Astrocyte (in vitro differentiated cells and primary cell): ENCODE measurements around the gene HS6ST3. TPM values are rescaled to one million over a fixed set of nuclear protein-coding genes. Genes with fewer than 3 reads are reported as not detected.
A peak's percentile ranks its signal among the peaks of the same experiment; 100 is the strongest.

Experiments used
- DNase-seq: peaks from one replicate; pipeline ENCODE4 v3.0.0-alpha.2; 2010; ENCODE audit warnings: low read depth
- FAIRE-seq: peaks from 2 replicates; lab custom pipeline; 2011; peaks lifted over from hg19 to GRCh38; lab: Jason Lieb, UNC
- H2AFZ ChIP-seq: 2 replicates; pipeline ENCODE4 v1.6.0; 2012; ENCODE audit warnings: low read depth, low read length, inconsistent platforms
- H3K27ac ChIP-seq: 2 replicates; pipeline ENCODE4 v1.5.1; 2011; ENCODE audit warnings: low read depth, low read length, inconsistent platforms
- H3K27me3 ChIP-seq: 2 replicates; pipeline ENCODE4 v1.6.0; 2011; ENCODE audit warnings: low read length, inconsistent platforms; ENCODE audit not compliant: insufficient read depth
- H3K36me3 ChIP-seq: 2 replicates; pipeline ENCODE4 v1.5.1; 2011; ENCODE audit warnings: low read length, inconsistent platforms; ENCODE audit not compliant: insufficient read depth
- H3K4me1 ChIP-seq: 2 replicates; pipeline ENCODE4 v1.5.1; 2011; ENCODE audit warnings: low read length, inconsistent platforms; ENCODE audit not compliant: insufficient read depth
- H3K4me2 ChIP-seq: 2 replicates; pipeline ENCODE4 v1.6.0; 2012; ENCODE audit warnings: low read length, inconsistent platforms
- H3K4me3 ChIP-seq: 2 replicates; pipeline ENCODE4 v1.5.1; 2011; ENCODE audit warnings: low read depth, mild to moderate bottlenecking, low read length, inconsistent platforms; ENCODE audit not compliant: insufficient read depth
- H3K79me2 ChIP-seq: 2 replicates; pipeline ENCODE4 v1.6.0; 2012; ENCODE audit warnings: mild to moderate bottlenecking, low read length, inconsistent platforms; ENCODE audit not compliant: insufficient read depth
- H3K9ac ChIP-seq: 2 replicates; pipeline ENCODE4 v1.6.0; 2012; ENCODE audit warnings: mild to moderate bottlenecking, low read length, inconsistent platforms
- H3K9me3 ChIP-seq: 2 replicates; pipeline ENCODE4 v1.5.1; 2012; ENCODE audit warnings: low read depth, mild to moderate bottlenecking, low read length, inconsistent platforms; ENCODE audit not compliant: insufficient read depth
- H4K20me1 ChIP-seq: 2 replicates; pipeline ENCODE4 v1.6.0; 2012; ENCODE audit warnings: low read length, inconsistent platforms; ENCODE audit not compliant: insufficient read depth
- H3K27ac Mint-ChIP-seq: one replicate; pipeline ENCODE4 v1.8.0; 2021; ENCODE audit warnings: mild to moderate bottlenecking, mixed read lengths; ENCODE audit not compliant: unreplicated experiment
- H3K27me3 Mint-ChIP-seq: one replicate; pipeline ENCODE4 v1.8.0; 2021; ENCODE audit warnings: low read depth, mixed read lengths; ENCODE audit not compliant: unreplicated experiment
- H3K36me3 Mint-ChIP-seq: one replicate; pipeline ENCODE4 v1.8.0; 2021; ENCODE audit warnings: low read depth, mixed read lengths; ENCODE audit not compliant: unreplicated experiment
- H3K4me1 Mint-ChIP-seq: one replicate; pipeline ENCODE4 v1.8.0; 2021; ENCODE audit warnings: low read depth, mixed read lengths; ENCODE audit not compliant: unreplicated experiment
- H3K4me3 Mint-ChIP-seq: one replicate; pipeline ENCODE4 v1.8.0; 2021; ENCODE audit warnings: mild to moderate bottlenecking, moderate library complexity, mixed read lengths; ENCODE audit not compliant: unreplicated experiment
- H3K9me3 Mint-ChIP-seq: one replicate; pipeline ENCODE4 v1.8.0; 2021; ENCODE audit warnings: mild to moderate bottlenecking, mixed read lengths; ENCODE audit not compliant: unreplicated experiment
- EZH2 ChIP-seq: IDR thresholded peaks from 2 replicates; pipeline ENCODE4 v1.6.1; 2012; ENCODE audit warnings: mild to moderate bottlenecking, low read length, inconsistent platforms; ENCODE audit not compliant: insufficient read depth
- total RNA-seq: library from RNA; stranded (reverse); gene quantifications from 2 replicates; pipeline ENCODE4 v1.2.1, GENCODE V29; 2021
- TF ChIP-seq, protein P1 (sequence below): IDR thresholded peaks from 2 replicates; pipeline ENCODE4 v1.5.1; 2011; ENCODE audit warnings: low read depth, mild to moderate bottlenecking, inconsistent platforms, low read length, moderate library complexity; ENCODE audit not compliant: insufficient read depth

HS6ST3 gene
- total RNA-seq, 1 donor from 2014 or later = 0.07 TPM

DNA sequence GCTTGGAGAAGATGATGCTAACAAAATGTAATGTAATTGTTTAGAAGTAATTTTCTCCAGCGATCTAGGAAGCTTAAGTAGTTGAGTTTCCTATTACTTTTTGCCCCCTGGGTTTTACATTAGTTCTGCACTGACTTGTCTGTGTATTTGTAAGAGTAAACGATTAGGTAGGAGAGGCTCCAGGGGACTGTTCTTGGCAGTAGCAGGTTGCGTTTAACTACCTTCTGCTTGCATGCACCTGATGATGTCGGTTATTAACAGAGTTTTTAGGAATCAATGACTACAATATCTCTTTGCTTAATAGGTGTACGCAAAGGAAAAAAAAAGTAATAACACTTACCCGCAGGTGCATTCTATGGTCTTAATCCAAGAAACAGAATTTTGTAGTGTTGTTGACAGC is 18.4 kb upstream of the HS6ST3 start:
- H3K4me3 ChIP-seq = no peak overlapping the region
- no peaks in the 10 kb centered on the region for H3K27me3 ChIP-seq
- TF ChIP-seq, protein P1, sequence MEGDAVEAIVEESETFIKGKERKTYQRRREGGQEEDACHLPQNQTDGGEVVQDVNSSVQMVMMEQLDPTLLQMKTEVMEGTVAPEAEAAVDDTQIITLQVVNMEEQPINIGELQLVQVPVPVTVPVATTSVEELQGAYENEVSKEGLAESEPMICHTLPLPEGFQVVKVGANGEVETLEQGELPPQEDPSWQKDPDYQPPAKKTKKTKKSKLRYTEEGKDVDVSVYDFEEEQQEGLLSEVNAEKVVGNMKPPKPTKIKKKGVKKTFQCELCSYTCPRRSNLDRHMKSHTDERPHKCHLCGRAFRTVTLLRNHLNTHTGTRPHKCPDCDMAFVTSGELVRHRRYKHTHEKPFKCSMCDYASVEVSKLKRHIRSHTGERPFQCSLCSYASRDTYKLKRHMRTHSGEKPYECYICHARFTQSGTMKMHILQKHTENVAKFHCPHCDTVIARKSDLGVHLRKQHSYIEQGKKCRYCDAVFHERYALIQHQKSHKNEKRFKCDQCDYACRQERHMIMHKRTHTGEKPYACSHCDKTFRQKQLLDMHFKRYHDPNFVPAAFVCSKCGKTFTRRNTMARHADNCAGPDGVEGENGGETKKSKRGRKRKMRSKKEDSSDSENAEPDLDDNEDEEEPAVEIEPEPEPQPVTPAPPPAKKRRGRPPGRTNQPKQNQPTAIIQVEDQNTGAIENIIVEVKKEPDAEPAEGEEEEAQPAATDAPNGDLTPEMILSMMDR = no peak
- TF ChIP-seq EZH2 = no peak
- Mint-ChIP-seq H3K9me3 (no peaks in the 10 kb centered on the region), H3K4me3 (no peak overlapping the region), H3K36me3 (no peaks in the 10 kb centered on the region), H3K4me1 (no peaks in the 10 kb centered on the region), H3K27ac (no peak overlapping the region), H3K27me3 (peaks cover 1% of the 10 kb centered on the region)
- no peak overlapping the region for H3K9ac ChIP-seq
- no peaks in the 10 kb centered on the region for H3K4me1 ChIP-seq
- DNase-seq = no peak
- no peaks in the 10 kb centered on the region for H3K9me3 ChIP-seq
- no peaks in the 10 kb centered on the region for H3K36me3 ChIP-seq
- H4K20me1 ChIP-seq = no peaks in the 10 kb centered on the region
- H3K79me2 ChIP-seq = no peaks in the 10 kb centered on the region
- H3K4me2 ChIP-seq = no peak overlapping the region
- FAIRE-seq = no peak
- no peak overlapping the region for H3K27ac ChIP-seq
- no peak overlapping the region for H2AFZ ChIP-seq

- Histone ChIP-seq H3K27me3 (no peaks in the 10 kb centered on the region), H3K9ac (no peak overlapping the region), H2AFZ (no peak overlapping the region), H3K36me3 (no peaks in the 10 kb centered on the region), H3K4me3 (no peak overlapping the region), H3K4me2 (no peak overlapping the region), H4K20me1 (no peaks in the 10 kb centered on the region), H3K9me3 (no peaks in the 10 kb centered on the region), H3K4me1 (no peaks in the 10 kb centered on the region), H3K79me2 (no peaks in the 10 kb centered on the region), H3K27ac (no peak overlapping the region)
- Mint-ChIP-seq H3K9me3 (no peaks in the 10 kb centered on the region), H3K4me1 (no peaks in the 10 kb centered on the region), H3K4me3 (no peak overlapping the region), H3K36me3 (no peaks in the 10 kb centered on the region), H3K27ac (peak overlapping the region; percentile 38), H3K27me3 (peaks cover 5% of the 10 kb centered on the region)
- FAIRE-seq (no peak), DNase-seq (no peak)
- TF ChIP-seq EZH2 = no peak
- TF ChIP-seq, protein P1 = no peak
Measured at GRCh38 chr13:96072392-96072791, 17.5 kb upstream of the HS6ST3 start.

GRCh38 chr13:96075953-96076543 is 13.9 kb upstream of the HS6ST3 start:
- H4K20me1 ChIP-seq = no peaks in the 10 kb centered on the region
- no peaks in the 10 kb centered on the region for H3K9me3 Mint-ChIP-seq
- no peak overlapping the region for H3K9ac ChIP-seq
- peaks cover 1% of the 10 kb centered on the region for H3K36me3 Mint-ChIP-seq
- no peaks in the 10 kb centered on the region for H3K4me1 ChIP-seq
- H3K4me3 Mint-ChIP-seq = no peak overlapping the region
- H3K27ac Mint-ChIP-seq = no peak overlapping the region
- peak; percentile 26 for FAIRE-seq
- TF ChIP-seq EZH2 = no peak
- TF ChIP-seq, protein P1 = peak; percentile 62
- no peak overlapping the region for H3K4me2 ChIP-seq
- no peaks in the 10 kb centered on the region for H3K9me3 ChIP-seq
- no peaks in the 10 kb centered on the region for H3K36me3 ChIP-seq
- H3K27me3 Mint-ChIP-seq = peaks cover 9% of the 10 kb centered on the region
- DNase-seq = no peak
- H3K4me3 ChIP-seq = no peak overlapping the region
- no peak overlapping the region for H2AFZ ChIP-seq
- H3K79me2 ChIP-seq = no peaks in the 10 kb centered on the region
- H3K27ac ChIP-seq = no peak overlapping the region
- H3K27me3 ChIP-seq = no peaks in the 10 kb centered on the region
- no peaks in the 10 kb centered on the region for H3K4me1 Mint-ChIP-seq
